ENCODE results near the gene CDK16.
"Not testable (repeated sequence)": the region's sequence is repeated elsewhere in the genome, so short reads cannot be mapped to it uniquely, and the experiment has no call there.

DNA sequence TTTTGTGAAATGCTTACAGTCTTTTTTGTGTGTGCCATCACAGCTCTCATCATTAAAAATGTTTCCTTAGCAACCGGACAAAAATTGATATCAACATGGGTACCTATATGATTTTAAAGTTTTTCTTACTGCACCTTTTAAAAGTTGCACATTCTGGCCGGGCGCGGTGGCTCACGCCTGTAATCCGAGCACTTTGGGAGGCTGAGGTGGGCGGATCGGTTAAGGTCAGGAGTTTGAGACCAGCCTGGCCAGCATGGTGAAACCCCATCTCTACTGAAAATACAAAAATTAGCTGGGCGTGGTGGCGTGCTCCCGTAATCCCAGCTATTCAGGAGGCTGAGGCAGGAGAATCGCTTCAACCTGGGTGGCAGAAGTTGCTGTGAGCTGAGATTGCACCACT is 39.1 kb downstream of the CDK16 start:
- TF ChIP-seq POLR2A (IDR thresholded peaks at IDR 0.05; ENCODE audit: low read depth, low read length); CTCF (IDR thresholded peaks at IDR 0.05; ENCODE audit: extremely low read depth in 1 of 2, insufficient read depth in 1 of 2, low read depth in 1 of 2, low read length in 2 of 2); GATA2 (IDR thresholded peaks at IDR 0.05; ENCODE audit: insufficient read depth, insufficient read length, low read depth, low read length); MAX (IDR thresholded peaks at IDR 0.05; ENCODE audit: insufficient read depth, insufficient read length): not testable (repeated sequence)

Measured in endothelial cell of umbilical vein (primary cell).